ENCODE measurements around the gene C9.

Gene C9

GRCh38 chr5:39360471-39361111 is 3.7 kb downstream of the C9 start:
- TF ChIP-seq, protein P1, sequence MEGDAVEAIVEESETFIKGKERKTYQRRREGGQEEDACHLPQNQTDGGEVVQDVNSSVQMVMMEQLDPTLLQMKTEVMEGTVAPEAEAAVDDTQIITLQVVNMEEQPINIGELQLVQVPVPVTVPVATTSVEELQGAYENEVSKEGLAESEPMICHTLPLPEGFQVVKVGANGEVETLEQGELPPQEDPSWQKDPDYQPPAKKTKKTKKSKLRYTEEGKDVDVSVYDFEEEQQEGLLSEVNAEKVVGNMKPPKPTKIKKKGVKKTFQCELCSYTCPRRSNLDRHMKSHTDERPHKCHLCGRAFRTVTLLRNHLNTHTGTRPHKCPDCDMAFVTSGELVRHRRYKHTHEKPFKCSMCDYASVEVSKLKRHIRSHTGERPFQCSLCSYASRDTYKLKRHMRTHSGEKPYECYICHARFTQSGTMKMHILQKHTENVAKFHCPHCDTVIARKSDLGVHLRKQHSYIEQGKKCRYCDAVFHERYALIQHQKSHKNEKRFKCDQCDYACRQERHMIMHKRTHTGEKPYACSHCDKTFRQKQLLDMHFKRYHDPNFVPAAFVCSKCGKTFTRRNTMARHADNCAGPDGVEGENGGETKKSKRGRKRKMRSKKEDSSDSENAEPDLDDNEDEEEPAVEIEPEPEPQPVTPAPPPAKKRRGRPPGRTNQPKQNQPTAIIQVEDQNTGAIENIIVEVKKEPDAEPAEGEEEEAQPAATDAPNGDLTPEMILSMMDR (IDR thresholded peaks at IDR 0.05; ENCODE audit: low read depth, low read length): no peak

GRCh38 chr5:39356263-39356662 is 8.0 kb downstream of the C9 start:
- no peak for DNase-seq (ENCODE audit: extremely low read depth, low read depth)
- TF ChIP-seq, protein P1 (IDR thresholded peaks at IDR 0.05; ENCODE audit: low read depth, low read length): no peak

More at GRCh38 chr5:39360471-39361111, 3.7 kb downstream of the C9 start:
- no peak for DNase-seq (ENCODE audit: extremely low read depth, low read depth)

DNA sequence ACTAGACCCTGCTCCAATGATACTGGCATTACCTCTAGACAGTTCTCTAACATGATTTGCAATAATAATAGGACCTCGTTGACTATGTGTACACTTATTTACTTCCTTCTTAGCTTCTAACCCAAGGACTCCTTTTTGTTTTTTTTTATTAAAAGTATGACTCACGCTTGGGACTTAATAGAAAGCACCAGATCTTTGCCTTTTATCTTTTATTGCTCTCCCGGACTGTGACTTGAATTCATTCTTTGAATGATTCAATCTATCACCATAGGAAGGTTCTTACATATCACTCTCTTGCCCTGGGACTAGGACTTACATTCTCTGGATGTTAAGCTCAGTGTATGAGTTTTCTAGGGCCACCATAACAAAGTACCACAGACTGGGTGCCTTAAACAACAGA is 9.0 kb downstream of the C9 start:
- TF ChIP-seq, protein P1 (IDR thresholded peaks at IDR 0.05; ENCODE audit: low read depth, low read length): no peak
- no peak for DNase-seq (ENCODE audit: extremely low read depth, low read depth)

DNA sequence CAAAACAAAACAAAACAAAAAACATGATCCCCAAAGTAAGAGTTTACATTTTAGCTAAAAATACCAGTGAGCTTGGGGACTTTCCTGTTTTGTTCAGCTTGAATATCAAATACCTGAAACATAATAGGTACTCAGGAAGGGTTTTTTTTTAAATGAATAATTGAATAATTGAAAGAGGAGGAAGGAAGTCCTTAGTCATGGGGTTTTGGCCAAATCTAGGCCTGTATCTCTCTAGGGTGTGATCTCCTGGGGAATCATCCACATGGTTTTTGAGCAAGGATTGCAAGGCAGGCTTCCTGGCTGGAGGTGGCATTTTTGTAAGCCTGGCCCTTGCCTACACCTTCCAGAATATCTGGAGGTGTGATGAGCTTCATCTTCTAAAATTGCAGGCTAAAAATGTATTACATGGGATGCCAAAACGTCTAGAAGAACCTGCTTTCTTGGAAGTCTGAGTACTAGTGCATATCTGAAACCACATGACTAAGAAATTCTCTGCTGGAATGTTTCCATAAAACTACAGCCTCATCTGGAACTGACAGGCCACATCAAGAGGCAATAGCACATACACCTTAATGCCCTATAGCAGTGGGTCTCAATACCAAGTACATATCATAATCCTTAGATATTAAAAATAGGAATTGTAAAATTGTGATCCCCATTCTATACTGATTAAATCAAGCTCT is 10.4 kb downstream of the C9 start:
- DNase-seq (ENCODE audit: extremely low read depth, low read depth): no peak
- TF ChIP-seq, protein P1 (IDR thresholded peaks at IDR 0.05; ENCODE audit: low read depth, low read length): no peak

DNA sequence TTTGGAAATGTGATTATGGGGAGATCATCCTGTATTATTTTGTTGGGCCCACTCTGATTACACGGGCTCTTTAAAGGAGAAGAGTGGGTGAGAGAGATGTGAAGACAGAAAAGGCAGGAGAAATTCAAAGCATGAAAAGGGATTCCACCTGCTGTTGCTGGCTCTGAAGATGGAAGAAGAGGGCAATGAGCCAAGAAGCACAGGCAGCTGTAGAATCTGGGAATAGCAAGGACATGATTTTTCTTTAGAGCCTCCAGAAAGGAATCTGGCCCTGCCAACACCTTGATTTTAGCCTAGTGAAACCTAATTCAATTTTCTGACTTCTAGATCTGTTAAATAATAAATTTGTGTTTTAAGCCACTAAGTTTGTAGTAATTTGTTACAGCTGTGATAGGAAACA is 11.3 kb downstream of the C9 start:
- TF ChIP-seq, protein P1 (IDR thresholded peaks at IDR 0.05; ENCODE audit: low read depth, low read length): no peak
- DNase-seq (ENCODE audit: extremely low read depth, low read depth): no peak

DNA sequence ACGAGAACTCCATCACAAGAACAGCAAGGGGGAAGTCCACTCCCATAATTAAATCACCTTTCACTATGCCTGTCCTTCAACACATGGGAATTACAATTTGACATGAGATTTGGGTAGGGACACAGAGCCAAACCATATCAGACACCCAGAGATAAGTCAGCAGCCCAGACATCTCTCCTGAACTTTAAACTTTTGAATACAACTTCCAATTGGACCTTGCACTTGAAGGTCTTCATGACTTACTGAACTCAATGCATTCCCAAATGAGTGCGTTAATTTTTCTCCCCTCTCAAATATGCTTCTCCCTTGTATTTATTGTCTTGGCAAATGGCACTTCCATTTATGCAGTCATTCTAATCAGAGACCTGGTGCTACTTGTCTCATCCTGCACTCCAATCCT is 12.1 kb downstream of the C9 start:
- no peak for DNase-seq (ENCODE audit: extremely low read depth, low read depth)
- TF ChIP-seq, protein P1 (IDR thresholded peaks at IDR 0.05; ENCODE audit: low read depth, low read length): no peak

DNA sequence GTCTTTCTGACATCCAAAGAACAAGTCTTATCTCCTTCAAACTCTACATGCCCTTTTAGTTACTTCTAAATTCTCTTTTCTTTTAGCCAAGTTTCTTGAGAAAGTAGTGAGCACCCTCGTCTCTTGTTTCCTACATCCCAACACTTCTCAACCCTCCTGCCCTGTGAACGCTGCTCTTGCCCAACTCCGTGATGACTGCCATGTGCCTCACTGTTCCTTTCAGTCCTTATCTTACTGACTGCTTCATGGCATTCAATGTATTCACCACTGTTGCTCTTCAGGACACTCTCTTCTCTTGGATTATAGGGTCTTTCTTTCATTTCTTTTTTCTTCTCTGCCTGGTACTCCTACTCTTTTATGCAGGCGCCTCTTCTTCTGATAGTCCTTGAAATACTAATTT is 14.8 kb downstream of the C9 start:
- TF ChIP-seq, protein P1 (IDR thresholded peaks at IDR 0.05; ENCODE audit: low read depth, low read length): no peak
- no peak for DNase-seq (ENCODE audit: extremely low read depth, low read depth)
